SK-N-SH (cell line): ENCODE measurements around the gene ZNF280C. TPM values are rescaled to one million over a fixed set of nuclear protein-coding genes. Genes with fewer than 3 reads are reported as not detected.

Source experiments
- CTCF ChIA-PET: fragments of 300-600, 350-600 bp; formaldehyde crosslinking; extraction: SDS; loops from one replicate; lab custom pipeline; 2021; lab: Yijun Ruan, JAX
- POLR2A ChIA-PET: fragments of 350-600 bp; sonication (Branson Sonifier 250); formaldehyde crosslinking; extraction: SDS; loops from one replicate; lab custom pipeline; 2020; ENCODE audit warnings: antibody characterized with exemption, inconsistent platforms; lab: Yijun Ruan, JAX
- DNase-seq: peaks from one replicate; pipeline ENCODE4 v3.0.0; 2012
- H2AFZ ChIP-seq: fragments of 200-600 bp; sonication (generic); 2 replicates; pipeline ENCODE4 v1.8.1; 2016; ENCODE audit warnings: antibody characterized with exemption, mild to moderate bottlenecking, low read depth
- H3F3A ChIP-seq: fragments of 200-600 bp; sonication (generic); replicated peaks from 2 replicates; pipeline ENCODE3; 2016; ENCODE audit warnings: antibody characterized with exemption, mild to moderate bottlenecking; ENCODE audit not compliant: insufficient read depth
- H3K27ac ChIP-seq, 2 experiments: fragments of 200-500 bp in 1 of 2; fragments of 200-600 bp in 1 of 2; sonication (Bioruptor generic) in 1 of 2; sonication (generic), shearing (Covaris generic) in 1 of 2; 2 replicates each; pipeline versions ENCODE4 v1.5.1 to v1.6.1; 2014 to 2016; ENCODE audit warnings: low read depth in 2 of 2, inconsistent platforms in 1 of 2, low read length in 1 of 2, mild to moderate bottlenecking in 1 of 2, mixed read lengths in 1 of 2
- H3K27me3 ChIP-seq: fragments of 200-600 bp; sonication (generic), shearing (Covaris generic); 2 replicates; pipeline ENCODE4 v1.6.1; 2016; ENCODE audit warnings: mixed run types; ENCODE audit not compliant: insufficient read depth
- H3K36me3 ChIP-seq, 2 experiments: fragments of 200-500 bp in 1 of 2; fragments of 200-600 bp in 1 of 2; sonication (Bioruptor generic) in 1 of 2; sonication (generic) in 1 of 2; replicated peaks in 1 of 2; 2 replicates each; pipeline versions ENCODE3 to v1.5.1; 2014 to 2016; ENCODE audit warnings: low read length in 1 of 2, mild to moderate bottlenecking in 1 of 2; ENCODE audit not compliant: insufficient read depth in 2 of 2, control insufficient read depth in 1 of 2
- H3K4me1 ChIP-seq, 2 experiments: fragments of 200-500 bp in 1 of 2; fragments of 200-600 bp in 1 of 2; sonication (Bioruptor generic) in 1 of 2; sonication (generic), shearing (Covaris generic) in 1 of 2; 2 replicates each; pipeline versions ENCODE4 v1.5.1 to v1.6.1; 2014 to 2016; ENCODE audit warnings: low read depth in 1 of 2, low read length in 1 of 2, mixed run types in 1 of 2; ENCODE audit not compliant: insufficient read depth in 2 of 2, control insufficient read depth in 1 of 2
- H3K4me2 ChIP-seq: fragments of 200-600 bp; sonication (generic), shearing (Covaris generic); 2 replicates; pipeline ENCODE4 v1.6.1; 2017; ENCODE audit warnings: mixed run types
- H3K4me3 ChIP-seq, 2 experiments: fragments of 200-500 bp in 1 of 2; fragments of 200-600 bp in 1 of 2; sonication (Bioruptor generic) in 1 of 2; sonication (generic), shearing (Covaris generic) in 1 of 2; 2 replicates each; pipeline versions ENCODE4 v1.5.1 to v1.8.1; 2014 to 2016; ENCODE audit warnings: low read depth in 2 of 2, inconsistent platforms in 1 of 2, low read length in 1 of 2, mild to moderate bottlenecking in 1 of 2, mixed read lengths in 1 of 2, moderate library complexity in 1 of 2
- H3K79me2 ChIP-seq: fragments of 200-600 bp; sonication (generic); 2 replicates; pipeline ENCODE4 v1.8.1; 2017; ENCODE audit warnings: mild to moderate bottlenecking; ENCODE audit not compliant: insufficient read depth
- H3K9ac ChIP-seq: fragments of 200-600 bp; sonication (generic); 2 replicates; pipeline ENCODE4 v1.6.1; 2017; ENCODE audit warnings: mixed run types
- H3K9me2 ChIP-seq: fragments of 200-600 bp; sonication (generic); 2 replicates; pipeline ENCODE4 v1.6.1; 2017; ENCODE audit warnings: mixed run types
- H3K9me3 ChIP-seq: fragments of 200-600 bp; sonication (generic); 2 replicates; pipeline ENCODE4 v1.6.1; 2017; ENCODE audit warnings: mixed run types, mild to moderate bottlenecking, moderate library complexity
- H4K20me1 ChIP-seq: fragments of 200-600 bp; sonication (generic); 2 replicates; pipeline ENCODE4 v1.6.1; 2017; ENCODE audit warnings: mild to moderate bottlenecking, mixed run types; ENCODE audit not compliant: insufficient read depth
- CHD2 ChIP-seq: fragments of 150-350 bp; IDR thresholded peaks from 2 replicates; pipeline ENCODE4 v1.6.1; 2018; ENCODE audit warnings: low read length; ENCODE audit not compliant: partially characterized antibody
- EP300 ChIP-seq, 2 experiments: IDR thresholded peaks; 2 replicates each; pipeline versions ENCODE4 v1.4.0 to v1.6.1; 2012; ENCODE audit warnings: borderline replicate concordance in 1 of 2, low read depth in 1 of 2, low read length in 1 of 2
- GATA2 ChIP-seq: sonication (generic); formaldehyde crosslinking; IDR thresholded peaks from 2 replicates; pipeline ENCODE4 v1.5.0; 2020; ENCODE audit warnings: mild to moderate bottlenecking, missing genetic modification reagents
- JUND ChIP-seq: IDR thresholded peaks from 2 replicates; pipeline ENCODE4 v1.4.0; 2012
- NFIC ChIP-seq: IDR thresholded peaks from 2 replicates; pipeline ENCODE4 v1.4.0; 2012; ENCODE audit warnings: borderline replicate concordance
- NRF1 ChIP-seq: IDR thresholded peaks from 2 replicates; pipeline ENCODE4 v1.6.1; 2012; ENCODE audit warnings: low read depth, mild to moderate bottlenecking, low read length
- RAD21 ChIP-seq: IDR thresholded peaks from 2 replicates; pipeline ENCODE4 v1.6.1; 2012; ENCODE audit warnings: mild to moderate bottlenecking, low read length
- RFX5 ChIP-seq: IDR thresholded peaks from 2 replicates; pipeline ENCODE4 v1.6.1; 2012; ENCODE audit warnings: mild to moderate bottlenecking, improper control_type of control experiment, low read length
- SIN3A ChIP-seq: IDR thresholded peaks from 2 replicates; pipeline ENCODE4 v1.6.1; 2012; ENCODE audit warnings: low read depth, mild to moderate bottlenecking, low read length, moderate library complexity, borderline replicate concordance
- SMC3 ChIP-seq: IDR thresholded peaks from 2 replicates; pipeline ENCODE4 v1.6.1; 2012; ENCODE audit warnings: low read depth, low read length, improper control_type of control experiment
- TCF12 ChIP-seq: IDR thresholded peaks from 2 replicates; pipeline ENCODE4 v1.4.0; 2012
- WGBS: methylation state at CpG from one replicate; pipeline ENCODE4 v1.1.6; 2017; ENCODE audit warnings: low lambda C conversion rate; 5-methylcytosine and 5-hydroxymethylcytosine counted together
- polyA plus RNA-seq, 3 experiments: library from polyadenylated mRNA; depleted of rRNA; stranded (reverse); fragments of >200 nt; gene quantifications; 2 replicates each; pipeline ENCODE4 v1.2.3, GENCODE V29; 2012
- TF ChIP-seq, protein P1 (sequence below): fragments of 200-600 bp; sonication (generic); IDR thresholded peaks from 2 replicates; pipeline ENCODE4 v1.6.1; 2017; ENCODE audit warnings: antibody characterized with exemption, mild to moderate bottlenecking, moderate library complexity

ZNF280C gene
- polyA plus RNA-seq, 1 of the 3 experiments (the other 2 are of a cell fraction) = 2.7 TPM

DNA sequence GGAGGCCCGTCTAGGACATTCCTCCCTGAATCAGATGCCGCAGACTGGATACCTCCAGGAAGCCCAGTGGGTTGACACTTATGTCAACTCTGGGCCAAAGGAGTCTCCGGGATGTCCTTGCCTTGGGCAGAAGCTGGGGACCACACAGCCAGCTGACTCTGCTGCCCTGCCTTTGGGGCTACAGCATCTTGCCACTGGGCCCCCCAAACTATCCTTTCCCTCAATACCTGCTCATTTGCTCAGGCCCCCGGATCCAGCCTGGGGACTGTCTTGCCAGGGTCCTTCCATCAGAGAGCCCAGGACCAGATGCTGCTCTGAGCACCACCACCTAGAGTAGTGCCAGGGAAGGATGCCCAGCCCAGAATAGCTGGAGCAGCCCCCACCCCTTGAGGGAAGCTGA is 77.9 kb downstream of the ZNF280C start:
- WGBS = 40% methylated on average over 3 of the region's 4 CpGs

GRCh38 chrX:130186651-130187050 is 82.0 kb downstream of the ZNF280C start:
- Histone ChIP-seq H3K9me2 (no peaks in the 10 kb centered on the region), H3K4me3 (no peak overlapping the region), H3K36me3 (no peaks in the 10 kb centered on the region), H3F3A (no peaks in the 10 kb centered on the region), H4K20me1 (no peaks in the 10 kb centered on the region), H3K27ac (no peak overlapping the region), H3K9ac (no peak overlapping the region), H3K9me3 (no peaks in the 10 kb centered on the region), H3K4me1 (peaks cover 0 to 6% of the 10 kb centered on the region in 2 experiments; a peak in 1 of 4 replicates), H2AFZ (no peak overlapping the region), H3K27me3 (peaks cover 24% of the 10 kb centered on the region; the same call in 1 of the 2 replicates), H3K79me2 (no peaks in the 10 kb centered on the region), H3K4me2 (no peak overlapping the region)
- peak; percentile 37 for DNase-seq
- no peak for TF ChIP-seq RAD21
- TF ChIP-seq, protein P1, sequence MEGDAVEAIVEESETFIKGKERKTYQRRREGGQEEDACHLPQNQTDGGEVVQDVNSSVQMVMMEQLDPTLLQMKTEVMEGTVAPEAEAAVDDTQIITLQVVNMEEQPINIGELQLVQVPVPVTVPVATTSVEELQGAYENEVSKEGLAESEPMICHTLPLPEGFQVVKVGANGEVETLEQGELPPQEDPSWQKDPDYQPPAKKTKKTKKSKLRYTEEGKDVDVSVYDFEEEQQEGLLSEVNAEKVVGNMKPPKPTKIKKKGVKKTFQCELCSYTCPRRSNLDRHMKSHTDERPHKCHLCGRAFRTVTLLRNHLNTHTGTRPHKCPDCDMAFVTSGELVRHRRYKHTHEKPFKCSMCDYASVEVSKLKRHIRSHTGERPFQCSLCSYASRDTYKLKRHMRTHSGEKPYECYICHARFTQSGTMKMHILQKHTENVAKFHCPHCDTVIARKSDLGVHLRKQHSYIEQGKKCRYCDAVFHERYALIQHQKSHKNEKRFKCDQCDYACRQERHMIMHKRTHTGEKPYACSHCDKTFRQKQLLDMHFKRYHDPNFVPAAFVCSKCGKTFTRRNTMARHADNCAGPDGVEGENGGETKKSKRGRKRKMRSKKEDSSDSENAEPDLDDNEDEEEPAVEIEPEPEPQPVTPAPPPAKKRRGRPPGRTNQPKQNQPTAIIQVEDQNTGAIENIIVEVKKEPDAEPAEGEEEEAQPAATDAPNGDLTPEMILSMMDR = no peak
- CTCF ChIA-PET = interaction anchor here (0.7 to 10.6 kb wide), 5 partner anchors 10 to 261 kb away, joined by 3 to 113 read pairs (median 4); no protein-coding TSS in a partner anchor
- WGBS = 47% methylated on average over 4 of the region's 4 CpGs
- POLR2A ChIA-PET = interaction anchor here (0.5 to 1.5 kb wide), 4 partner anchors 11 to 89 kb away, joined by 3 to 6 read pairs (median 4); partner anchors contain the start of genes AIFM1 and RAB33A

More for the DNA sequence above, 77.9 kb downstream of the ZNF280C start:
- Histone ChIP-seq H3K9me2 (no peaks in the 10 kb centered on the region), H3K36me3 (no peaks in the 10 kb centered on the region), H3K79me2 (no peaks in the 10 kb centered on the region), H3K4me3 (no peak overlapping the region), H3K4me2 (no peak overlapping the region), H3K9me3 (no peaks in the 10 kb centered on the region), H4K20me1 (no peaks in the 10 kb centered on the region), H3F3A (no peaks in the 10 kb centered on the region), H3K27ac (no peak overlapping the region), H3K4me1 (peaks cover 0 to 6% of the 10 kb centered on the region in 2 experiments; a peak in 1 of 4 replicates), H3K9ac (no peak overlapping the region), H3K27me3 (peaks cover 23% of the 10 kb centered on the region; the same call in 1 of the 2 replicates), H2AFZ (no peak overlapping the region)
- ChIA-PET POLR2A (no interaction called here), CTCF (interaction anchor here (0.7 to 10.6 kb wide), 6 partner anchors 13 to 120 kb away, joined by 3 to 113 read pairs (median 6); no protein-coding TSS in a partner anchor)
- no peak for DNase-seq
- no peak for TF ChIP-seq EP300 (IDR thresholded peaks at IDR 0.05; ENCODE audit: borderline replicate concordance in 1 of 2, low read depth in 1 of 2, low read length in 1 of 2)
- TF ChIP-seq JUND = no peak
- TF ChIP-seq GATA2 (CRISPR knock-in tag) = no peak
- TF ChIP-seq TCF12 = no peak
- TF ChIP-seq NFIC = no peak
- TF ChIP-seq NRF1 = no peak
- no peak for TF ChIP-seq CHD2
- TF ChIP-seq RFX5 = no peak
- TF ChIP-seq SMC3 = no peak
- TF ChIP-seq SIN3A = no peak
